GM21515 (cell line): ENCODE data around the gene COMMD7.

Experiments used
- ATAC-seq: cut with Tn5 transposase; IDR thresholded peaks from one replicate; pipeline ENCODE4 v1.9.1; 2021; ENCODE audit not compliant: unreplicated experiment

COMMD7 gene

GRCh38 chr20:32743237-32744112 is at the start of gene COMMD7:
TSS of gene COMMD7 (minus strand) at chr20:32743467. CDS start at chr20:32743391, 76 bp downstream.
- no peak for ATAC-seq

- no peak for ATAC-seq
Observed at GRCh38 chr20:32792731-32793458, 49.6 kb upstream of the COMMD7 start.

GRCh38 chr20:32792316-32792715 is 49.0 kb upstream of the COMMD7 start:
- no peak for ATAC-seq

GRCh38 chr20:32790751-32791057 is 47.4 kb upstream of the COMMD7 start:
- ATAC-seq: no peak

- no peak for ATAC-seq
Observed at GRCh38 chr20:32789896-32790750, 46.9 kb upstream of the COMMD7 start.

GRCh38 chr20:32787168-32787567 is 43.9 kb upstream of the COMMD7 start:
- no peak for ATAC-seq

- no peak for ATAC-seq
Observed at GRCh38 chr20:32786059-32786760, 42.9 kb upstream of the COMMD7 start.

- ATAC-seq: no peak
Observed at GRCh38 chr20:32784369-32785080, 41.3 kb upstream of the COMMD7 start.

- no peak for ATAC-seq
Observed at GRCh38 chr20:32780749-32781655, 37.7 kb upstream of the COMMD7 start.

- no peak for ATAC-seq
Observed at GRCh38 chr20:32780278-32780677, 37.0 kb upstream of the COMMD7 start.

GRCh38 chr20:32779500-32780211 is 36.4 kb upstream of the COMMD7 start:
- ATAC-seq: no peak

- no peak for ATAC-seq
Observed at GRCh38 chr20:32777177-32777956, 34.1 kb upstream of the COMMD7 start.

GRCh38 chr20:32775336-32775991 is 32.2 kb upstream of the COMMD7 start:
- no peak for ATAC-seq

- ATAC-seq: no peak
Observed at GRCh38 chr20:32773855-32774254, 30.6 kb upstream of the COMMD7 start.

- no peak for ATAC-seq
Observed at GRCh38 chr20:32773223-32773622, 30.0 kb upstream of the COMMD7 start.

- no peak for ATAC-seq
Observed at GRCh38 chr20:32772046-32772445, 28.8 kb upstream of the COMMD7 start.
